GM12872 (cell line): ENCODE measurements around the gene TNFRSF4.

Experiments used
- TF ChIP-seq, protein P1 (sequence below): IDR thresholded peaks from 3 replicates; pipeline ENCODE4 v1.5.1; 2011; ENCODE audit warnings: low read depth, mild to moderate bottlenecking, low read length, moderate library complexity; ENCODE audit not compliant: insufficient read depth

Gene TNFRSF4

DNA sequence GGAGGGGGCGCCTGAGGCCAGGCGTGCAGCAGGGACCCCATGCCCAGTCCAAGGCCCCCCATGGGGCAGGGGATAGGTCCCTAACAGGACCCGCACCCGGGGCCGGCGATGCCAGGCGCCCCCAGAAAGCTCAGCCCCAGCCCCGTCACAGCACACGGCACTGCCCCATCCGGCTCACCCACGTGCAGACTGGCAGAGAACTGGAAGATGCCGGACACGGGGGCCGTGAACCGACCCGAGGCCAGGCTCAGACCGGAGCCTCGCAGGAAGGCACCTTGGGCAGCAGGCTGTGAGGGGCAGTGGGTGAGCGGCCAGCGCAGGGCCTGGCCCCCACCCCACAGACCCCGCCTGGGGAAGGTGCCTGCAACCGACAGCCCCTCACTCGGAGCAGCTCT, 29.3 kb upstream of the TNFRSF4 start:
- TF ChIP-seq, protein P1, sequence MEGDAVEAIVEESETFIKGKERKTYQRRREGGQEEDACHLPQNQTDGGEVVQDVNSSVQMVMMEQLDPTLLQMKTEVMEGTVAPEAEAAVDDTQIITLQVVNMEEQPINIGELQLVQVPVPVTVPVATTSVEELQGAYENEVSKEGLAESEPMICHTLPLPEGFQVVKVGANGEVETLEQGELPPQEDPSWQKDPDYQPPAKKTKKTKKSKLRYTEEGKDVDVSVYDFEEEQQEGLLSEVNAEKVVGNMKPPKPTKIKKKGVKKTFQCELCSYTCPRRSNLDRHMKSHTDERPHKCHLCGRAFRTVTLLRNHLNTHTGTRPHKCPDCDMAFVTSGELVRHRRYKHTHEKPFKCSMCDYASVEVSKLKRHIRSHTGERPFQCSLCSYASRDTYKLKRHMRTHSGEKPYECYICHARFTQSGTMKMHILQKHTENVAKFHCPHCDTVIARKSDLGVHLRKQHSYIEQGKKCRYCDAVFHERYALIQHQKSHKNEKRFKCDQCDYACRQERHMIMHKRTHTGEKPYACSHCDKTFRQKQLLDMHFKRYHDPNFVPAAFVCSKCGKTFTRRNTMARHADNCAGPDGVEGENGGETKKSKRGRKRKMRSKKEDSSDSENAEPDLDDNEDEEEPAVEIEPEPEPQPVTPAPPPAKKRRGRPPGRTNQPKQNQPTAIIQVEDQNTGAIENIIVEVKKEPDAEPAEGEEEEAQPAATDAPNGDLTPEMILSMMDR = no peak

GRCh38 chr1:1242461-1243265, 28.7 kb upstream of the TNFRSF4 start:
- TF ChIP-seq, protein P1 = no peak

DNA sequence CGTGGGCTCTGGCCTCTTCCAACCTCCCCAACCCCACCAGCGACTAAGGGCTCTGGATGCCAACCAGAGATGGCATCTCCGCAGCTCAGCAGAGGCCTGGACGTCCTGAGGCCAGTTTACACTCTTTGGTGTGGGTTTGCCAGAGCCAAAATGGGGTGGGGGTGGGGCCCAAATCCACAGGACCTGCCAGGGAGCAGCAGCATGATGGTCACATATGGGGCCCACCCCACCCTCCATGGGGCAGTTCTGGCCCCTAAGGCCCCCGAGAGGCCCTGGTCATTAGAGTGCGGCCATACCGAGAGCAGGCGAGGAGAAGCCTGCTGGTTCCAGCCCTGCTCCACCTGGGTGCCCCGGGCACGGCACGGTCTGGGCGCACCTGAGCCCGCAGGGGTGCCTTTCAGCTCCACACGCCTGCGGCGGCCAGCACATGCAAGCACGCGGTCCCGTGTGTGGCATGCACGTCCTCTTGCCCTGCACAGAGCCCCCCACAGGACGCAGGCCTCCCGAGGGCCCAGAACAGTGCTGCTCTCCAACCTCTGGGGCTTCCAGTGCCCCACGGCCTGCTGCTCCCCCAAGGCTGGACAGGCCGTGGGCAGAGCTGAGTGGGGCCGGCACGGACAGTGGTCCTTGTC, 27.8 kb upstream of the TNFRSF4 start:
- TF ChIP-seq, protein P1 = no peak

- TF ChIP-seq, protein P1 = no peak
These were observed 27.1 kb upstream of the TNFRSF4 start for GRCh38 chr1:1240822-1241587.

DNA sequence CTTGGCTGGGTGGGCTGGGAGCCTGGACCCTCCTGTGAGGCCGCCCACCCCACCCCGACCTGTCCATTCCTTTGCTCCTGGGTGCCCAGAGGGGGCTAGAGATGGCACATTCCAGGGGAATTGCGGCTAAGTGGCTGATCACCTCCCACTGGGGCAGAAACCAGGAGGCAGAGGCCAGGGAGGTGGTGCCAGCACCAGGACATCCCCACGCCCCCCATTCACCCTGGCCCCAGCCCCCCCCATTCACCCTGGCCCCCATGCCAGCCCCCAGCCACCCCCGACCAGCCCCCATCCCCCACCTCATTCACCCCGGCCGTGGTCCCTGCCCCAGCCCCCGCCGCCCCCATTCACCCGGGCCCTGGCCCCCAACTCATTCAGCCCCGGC, 26.4 kb upstream of the TNFRSF4 start:
- TF ChIP-seq, protein P1 = no peak

- TF ChIP-seq, protein P1 = no peak
These were observed 25.8 kb upstream of the TNFRSF4 start for GRCh38 chr1:1239614-1240347.

DNA sequence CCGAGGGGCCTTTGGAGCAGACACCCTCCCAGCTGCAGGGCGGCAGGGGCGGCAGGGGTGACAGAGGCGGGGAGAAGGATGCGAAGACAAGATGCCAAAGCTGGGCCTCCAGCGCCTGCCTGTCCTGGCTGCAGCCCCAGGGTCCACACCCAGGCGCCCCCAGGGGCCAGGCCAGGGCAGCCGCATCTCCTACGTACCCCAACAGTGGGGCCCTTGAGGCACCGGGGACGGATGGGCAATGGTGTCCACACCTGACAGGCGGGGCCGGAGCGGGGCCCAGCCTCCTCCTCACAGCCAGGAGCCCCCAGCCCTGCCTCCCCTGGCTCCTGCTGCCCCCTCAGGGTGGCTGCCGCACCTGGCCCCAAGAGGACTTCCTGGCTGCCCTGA, 25.3 kb upstream of the TNFRSF4 start:
- TF ChIP-seq, protein P1 = no peak
